OCI-LY1 (cell line): Measurements from ENCODE around the gene PKD1.

Experiments used
- CTCF ChIP-seq: fragments of 200-600 bp; sonication (generic), shearing (Covaris generic); IDR thresholded peaks from 2 replicates; pipeline ENCODE4 v1.5.1; 2017; ENCODE audit warnings: mild to moderate bottlenecking, antibody characterized with exemption, low read length, moderate library complexity, mixed read lengths
- EZH2 ChIP-seq: fragments of 200-600 bp; sonication (generic), shearing (Covaris generic); IDR thresholded peaks from 2 replicates; pipeline ENCODE4 v1.8.0; 2017; ENCODE audit warnings: borderline replicate concordance, mixed run types, mild to moderate bottlenecking, antibody characterized with exemption, low read length, moderate library complexity, mixed read lengths

GRCh38 chr16:2145843-2146242 is 10.1 kb upstream of the PKD1 start:
- TF ChIP-seq CTCF, result no peak
- no peak for TF ChIP-seq EZH2
